ENCODE measurements around the gene MPLKIP.

- TF ChIP-seq, protein P1, sequence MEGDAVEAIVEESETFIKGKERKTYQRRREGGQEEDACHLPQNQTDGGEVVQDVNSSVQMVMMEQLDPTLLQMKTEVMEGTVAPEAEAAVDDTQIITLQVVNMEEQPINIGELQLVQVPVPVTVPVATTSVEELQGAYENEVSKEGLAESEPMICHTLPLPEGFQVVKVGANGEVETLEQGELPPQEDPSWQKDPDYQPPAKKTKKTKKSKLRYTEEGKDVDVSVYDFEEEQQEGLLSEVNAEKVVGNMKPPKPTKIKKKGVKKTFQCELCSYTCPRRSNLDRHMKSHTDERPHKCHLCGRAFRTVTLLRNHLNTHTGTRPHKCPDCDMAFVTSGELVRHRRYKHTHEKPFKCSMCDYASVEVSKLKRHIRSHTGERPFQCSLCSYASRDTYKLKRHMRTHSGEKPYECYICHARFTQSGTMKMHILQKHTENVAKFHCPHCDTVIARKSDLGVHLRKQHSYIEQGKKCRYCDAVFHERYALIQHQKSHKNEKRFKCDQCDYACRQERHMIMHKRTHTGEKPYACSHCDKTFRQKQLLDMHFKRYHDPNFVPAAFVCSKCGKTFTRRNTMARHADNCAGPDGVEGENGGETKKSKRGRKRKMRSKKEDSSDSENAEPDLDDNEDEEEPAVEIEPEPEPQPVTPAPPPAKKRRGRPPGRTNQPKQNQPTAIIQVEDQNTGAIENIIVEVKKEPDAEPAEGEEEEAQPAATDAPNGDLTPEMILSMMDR (IDR thresholded peaks at IDR 0.05), result no peak
- no peak for TF ChIP-seq ZFX (IDR thresholded peaks at IDR 0.05; ENCODE audit: borderline replicate concordance)
These were observed 32.9 kb upstream of the MPLKIP start for GRCh38 chr7:40167291-40167690.

Measured in 22Rv1 (cell line).